ENCODE data around the gene PRSS16.

DNA sequence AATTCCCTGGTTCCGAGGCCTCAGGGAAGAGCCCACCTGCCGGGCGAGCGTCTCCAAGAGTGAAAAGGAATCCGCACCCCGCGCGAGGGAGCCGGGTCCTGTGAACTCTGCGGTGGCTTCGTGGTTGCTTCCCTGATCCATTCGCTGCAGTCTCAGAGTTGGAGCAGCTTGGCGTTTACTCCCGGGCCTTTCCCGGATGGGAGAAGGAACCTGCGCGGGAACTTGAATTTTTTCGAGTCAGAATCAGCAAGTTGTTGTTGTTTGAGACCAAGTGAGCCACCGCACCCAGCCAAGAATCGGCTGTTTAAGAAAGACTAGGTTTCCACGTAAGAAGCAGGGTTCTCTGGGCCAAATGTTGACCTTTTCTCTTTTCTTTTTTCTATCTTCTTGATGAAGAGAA, 12.9 kb downstream of the PRSS16 start:
- TF ChIP-seq, protein P1, sequence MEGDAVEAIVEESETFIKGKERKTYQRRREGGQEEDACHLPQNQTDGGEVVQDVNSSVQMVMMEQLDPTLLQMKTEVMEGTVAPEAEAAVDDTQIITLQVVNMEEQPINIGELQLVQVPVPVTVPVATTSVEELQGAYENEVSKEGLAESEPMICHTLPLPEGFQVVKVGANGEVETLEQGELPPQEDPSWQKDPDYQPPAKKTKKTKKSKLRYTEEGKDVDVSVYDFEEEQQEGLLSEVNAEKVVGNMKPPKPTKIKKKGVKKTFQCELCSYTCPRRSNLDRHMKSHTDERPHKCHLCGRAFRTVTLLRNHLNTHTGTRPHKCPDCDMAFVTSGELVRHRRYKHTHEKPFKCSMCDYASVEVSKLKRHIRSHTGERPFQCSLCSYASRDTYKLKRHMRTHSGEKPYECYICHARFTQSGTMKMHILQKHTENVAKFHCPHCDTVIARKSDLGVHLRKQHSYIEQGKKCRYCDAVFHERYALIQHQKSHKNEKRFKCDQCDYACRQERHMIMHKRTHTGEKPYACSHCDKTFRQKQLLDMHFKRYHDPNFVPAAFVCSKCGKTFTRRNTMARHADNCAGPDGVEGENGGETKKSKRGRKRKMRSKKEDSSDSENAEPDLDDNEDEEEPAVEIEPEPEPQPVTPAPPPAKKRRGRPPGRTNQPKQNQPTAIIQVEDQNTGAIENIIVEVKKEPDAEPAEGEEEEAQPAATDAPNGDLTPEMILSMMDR (IDR thresholded peaks at IDR 0.05), result no peak
- TF ChIP-seq POLR2A (IDR thresholded peaks at IDR 0.05), result no peak
- TF ChIP-seq POLR2AphosphoS5 (IDR thresholded peaks at IDR 0.05), result no peak
